HG02588 (cell line): ENCODE data around the gene SLC25A38.

Experiments
- ATAC-seq: cut with Tn5 transposase; IDR thresholded peaks from one replicate; pipeline ENCODE4 v1.9.1; 2021; ENCODE audit warnings: mild to moderate bottlenecking, moderate library complexity; ENCODE audit not compliant: unreplicated experiment

The SLC25A38 gene

GRCh38 chr3:39432342-39432741 is 49.2 kb downstream of the SLC25A38 start:
- ATAC-seq: no peak

GRCh38 chr3:39433642-39434041 is 50.5 kb downstream of the SLC25A38 start:
- no peak for ATAC-seq

- no peak for ATAC-seq
Measured at GRCh38 chr3:39434574-39434973, 51.4 kb downstream of the SLC25A38 start.

- no peak for ATAC-seq
Measured at GRCh38 chr3:39435006-39435748, 52.0 kb downstream of the SLC25A38 start.

GRCh38 chr3:39438880-39439279 is 55.7 kb downstream of the SLC25A38 start:
- no peak for ATAC-seq

- no peak for ATAC-seq
Measured at GRCh38 chr3:39440316-39440715, 57.1 kb downstream of the SLC25A38 start.

GRCh38 chr3:39443530-39443929 is 60.4 kb downstream of the SLC25A38 start:
- ATAC-seq: no peak

GRCh38 chr3:39445927-39446326 is 62.8 kb downstream of the SLC25A38 start:
- no peak for ATAC-seq

- no peak for ATAC-seq
Measured at GRCh38 chr3:39446444-39446843, 63.3 kb downstream of the SLC25A38 start.
